ENCODE data around the gene ATP2A1.
"Not testable (repeated sequence)": the region's sequence is repeated elsewhere in the genome, so short reads cannot be mapped to it uniquely, and the experiment has no call there.

The ATP2A1 gene

DNA sequence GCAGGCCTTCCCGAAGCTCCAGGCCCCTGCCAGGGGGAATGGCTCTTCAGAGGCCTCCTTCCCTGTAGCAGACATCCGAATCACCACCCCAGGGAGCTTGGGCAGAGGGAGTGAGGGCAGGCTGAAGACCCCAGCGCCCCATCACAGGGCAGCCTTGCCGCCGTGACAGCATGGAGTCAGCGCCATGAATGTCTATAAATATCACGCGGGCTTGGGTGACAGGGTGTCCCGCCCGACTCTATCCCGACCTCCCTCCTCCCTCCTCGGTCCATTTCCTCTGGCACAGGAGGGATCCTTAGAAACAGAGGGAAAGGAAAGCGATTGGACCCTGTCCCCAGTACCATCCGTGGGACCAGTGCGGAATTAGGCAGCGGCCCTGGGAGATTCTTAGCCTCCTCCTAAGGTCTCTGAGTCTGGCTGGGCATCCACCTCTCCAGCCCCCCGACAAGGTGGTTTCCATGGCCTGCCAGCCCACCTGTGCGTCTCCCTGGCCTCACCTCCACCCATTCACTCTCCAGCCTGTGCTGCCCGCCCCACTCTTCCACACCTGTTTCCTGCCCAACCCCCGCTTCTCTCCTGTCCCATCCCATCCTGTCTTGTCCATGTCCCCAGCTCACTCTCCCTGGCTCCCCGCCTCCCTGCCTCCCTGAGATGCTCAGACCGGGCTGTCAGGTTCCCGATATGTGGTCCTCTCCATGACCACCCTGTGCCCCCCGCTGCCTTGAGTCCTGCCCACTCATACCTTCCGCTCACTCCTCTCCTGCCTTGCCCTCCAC, 5.1 kb downstream of the ATP2A1 start:
- no peak for DNase-seq (ENCODE audit: low spot score)
- H3K27ac ChIP-seq, result no peak overlapping the region
- no peak for TF ChIP-seq CTCF (IDR thresholded peaks at IDR 0.05)
- no peak overlapping the region for H3K4me3 ChIP-seq

- Histone ChIP-seq H3K4me3 (no peak overlapping the region), H3K27ac (no peak overlapping the region)
- DNase-seq (ENCODE audit: low spot score), result no peak
- TF ChIP-seq CTCF (IDR thresholded peaks at IDR 0.05), result no peak
Measured at GRCh38 chr16:28884045-28884444, 5.8 kb downstream of the ATP2A1 start.

DNA sequence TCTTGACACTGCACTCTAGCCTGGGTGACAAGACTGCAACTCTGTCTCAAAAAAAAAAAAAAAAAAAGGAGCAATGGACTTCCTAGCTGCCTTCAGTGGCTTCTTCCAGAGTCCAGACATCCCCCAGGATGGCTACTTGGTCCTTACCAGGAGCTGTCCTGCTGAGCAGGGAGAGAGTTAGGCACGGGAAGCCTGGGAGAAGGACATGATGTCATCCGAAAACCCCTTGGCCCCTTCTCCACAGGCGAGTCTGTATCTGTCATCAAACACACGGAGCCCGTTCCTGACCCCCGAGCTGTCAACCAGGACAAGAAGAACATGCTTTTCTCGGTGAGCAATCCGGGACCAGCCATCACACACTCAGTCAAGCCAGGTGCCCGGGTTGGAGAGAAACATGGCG, 8.7 kb downstream of the ATP2A1 start:
- Histone ChIP-seq H3K27ac (no peak overlapping the region), H3K4me3 (no peak overlapping the region)
- DNase-seq (ENCODE audit: low spot score), result no peak
- no peak for TF ChIP-seq CTCF (IDR thresholded peaks at IDR 0.05)

GRCh38 chr16:28890355-28890754, 12.1 kb downstream of the ATP2A1 start:
- DNase-seq (ENCODE audit: low spot score); H3K27ac ChIP-seq; H3K4me3 ChIP-seq: not testable (repeated sequence)

- no peak for TF ChIP-seq CTCF (IDR thresholded peaks at IDR 0.05)
- H3K27ac ChIP-seq, result no peak overlapping the region
- no peak overlapping the region for H3K4me3 ChIP-seq
- DNase-seq (ENCODE audit: low spot score), result no peak
Measured at GRCh38 chr16:28891964-28892890, 13.9 kb downstream of the ATP2A1 start.

- Histone ChIP-seq H3K4me3 (no peak overlapping the region), H3K27ac (no peak overlapping the region)
- DNase-seq (ENCODE audit: low spot score), result no peak
- TF ChIP-seq CTCF (IDR thresholded peaks at IDR 0.05), result no peak
Measured at GRCh38 chr16:28893291-28893690, 15.0 kb downstream of the ATP2A1 start.

- H3K4me3 ChIP-seq, result no peak overlapping the region
- TF ChIP-seq CTCF (IDR thresholded peaks at IDR 0.05), result no peak
- DNase-seq (ENCODE audit: low spot score), result no peak
- no peak overlapping the region for H3K27ac ChIP-seq
Measured at GRCh38 chr16:28895609-28896008, 17.3 kb downstream of the ATP2A1 start.

All from coronary artery (tissue), 2 donors.